Ovary (tissue), 3 donors: ENCODE results near the gene VENTX.

Source experiments
- POLR2A ChIP-seq: fragments of 450-650 bp; IDR thresholded peaks from one replicate; pipeline ENCODE4 v1.6.1; 2017; ENCODE audit warnings: antibody characterized with exemption, mild to moderate bottlenecking, moderate library complexity
- TF ChIP-seq, protein P1 (sequence below), 3 donors: fragments of 450-650 bp in 2 of 3; fragments of 200-600 bp in 1 of 3; IDR thresholded peaks; one replicate each; pipeline versions ENCODE4 v1.5.1 to v1.8.0; 2016 to 2022; ENCODE audit warnings: antibody characterized with exemption in 3 of 3, mild to moderate bottlenecking in 1 of 3
- donor health status: DM: no; HTN: no; CAD: no.

DNA sequence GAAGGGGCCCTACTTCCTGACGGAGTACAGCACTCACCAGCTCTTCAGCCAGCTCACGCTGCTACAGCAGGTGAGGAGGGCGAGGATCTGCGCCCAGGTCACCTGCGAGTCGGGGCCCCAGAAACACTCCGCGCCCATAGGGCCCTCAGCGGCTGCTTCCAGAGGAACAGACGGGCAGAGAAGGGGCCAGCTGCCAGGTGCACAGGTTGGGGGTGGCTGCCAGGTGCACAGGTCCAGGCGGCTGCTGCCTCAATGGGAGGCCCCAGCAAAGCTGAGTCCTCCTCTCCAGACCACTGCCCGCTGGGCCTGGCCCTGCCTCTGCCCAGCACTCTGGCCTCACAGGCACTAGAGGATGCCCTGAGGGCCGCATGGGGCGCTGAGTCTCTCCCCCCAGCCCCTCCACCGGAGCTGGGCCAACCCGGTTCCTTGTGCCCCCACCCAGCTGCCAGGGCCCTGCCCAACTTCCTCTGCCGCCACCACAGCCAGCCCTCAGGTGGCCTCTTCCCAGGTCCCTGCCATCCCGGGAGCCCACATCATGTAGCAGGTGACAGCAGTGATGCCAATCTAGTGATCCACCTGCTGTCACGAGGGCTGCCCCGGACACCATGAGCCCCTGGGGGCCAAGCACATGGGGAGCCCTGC, 24.7 kb upstream of the VENTX start:
- TF ChIP-seq, protein P1, sequence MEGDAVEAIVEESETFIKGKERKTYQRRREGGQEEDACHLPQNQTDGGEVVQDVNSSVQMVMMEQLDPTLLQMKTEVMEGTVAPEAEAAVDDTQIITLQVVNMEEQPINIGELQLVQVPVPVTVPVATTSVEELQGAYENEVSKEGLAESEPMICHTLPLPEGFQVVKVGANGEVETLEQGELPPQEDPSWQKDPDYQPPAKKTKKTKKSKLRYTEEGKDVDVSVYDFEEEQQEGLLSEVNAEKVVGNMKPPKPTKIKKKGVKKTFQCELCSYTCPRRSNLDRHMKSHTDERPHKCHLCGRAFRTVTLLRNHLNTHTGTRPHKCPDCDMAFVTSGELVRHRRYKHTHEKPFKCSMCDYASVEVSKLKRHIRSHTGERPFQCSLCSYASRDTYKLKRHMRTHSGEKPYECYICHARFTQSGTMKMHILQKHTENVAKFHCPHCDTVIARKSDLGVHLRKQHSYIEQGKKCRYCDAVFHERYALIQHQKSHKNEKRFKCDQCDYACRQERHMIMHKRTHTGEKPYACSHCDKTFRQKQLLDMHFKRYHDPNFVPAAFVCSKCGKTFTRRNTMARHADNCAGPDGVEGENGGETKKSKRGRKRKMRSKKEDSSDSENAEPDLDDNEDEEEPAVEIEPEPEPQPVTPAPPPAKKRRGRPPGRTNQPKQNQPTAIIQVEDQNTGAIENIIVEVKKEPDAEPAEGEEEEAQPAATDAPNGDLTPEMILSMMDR (IDR thresholded peaks at IDR 0.05) = no peak
- no peak for TF ChIP-seq POLR2A
